Central memory CD8-positive, alpha-beta T cell (primary cell): Measurements from ENCODE around the gene IFNGR1.
A peak's percentile ranks its signal among the peaks of the same experiment; 100 is the strongest.

Experiments
- ATAC-seq: fragments of 150-1000 bp; cut with Tn5 transposase; replicated peaks from 2 replicates; pipeline ENCODE4 v1.10.0; 2022; ENCODE audit warnings: mild to moderate bottlenecking, moderate FRiP score, moderate number of reproducible peaks; ENCODE audit not compliant: poor library complexity, severe bottlenecking; ENCODE audit errors: extremely low read depth
- DNase-seq, 2 donors: peaks; one replicate each; pipeline ENCODE4 v3.0.0; 2021; ENCODE audit warnings: low spot score in 2 of 2
- H3K27ac Mint-ChIP-seq: one replicate; pipeline ENCODE4 v1.8.0; 2022; ENCODE audit warnings: low read depth, mild to moderate bottlenecking, moderate library complexity, mixed read lengths
- H3K27me3 Mint-ChIP-seq: one replicate; pipeline ENCODE4 v1.8.0; 2022; ENCODE audit warnings: mixed read lengths
- H3K36me3 Mint-ChIP-seq: one replicate; pipeline ENCODE4 v1.8.0; 2022; ENCODE audit warnings: mild to moderate bottlenecking, moderate library complexity, mixed read lengths; ENCODE audit not compliant: insufficient read depth
- H3K4me1 Mint-ChIP-seq: one replicate; pipeline ENCODE4 v1.8.0; 2022; ENCODE audit warnings: mixed read lengths
- H3K4me3 Mint-ChIP-seq: one replicate; pipeline ENCODE4 v1.8.0; 2022; ENCODE audit warnings: mild to moderate bottlenecking, moderate library complexity, mixed read lengths
- H3K9me3 Mint-ChIP-seq: one replicate; pipeline ENCODE4 v1.8.0; 2022; ENCODE audit warnings: mixed read lengths

Gene IFNGR1

GRCh38 chr6:137230956-137231555 lies 11.9 kb upstream of the IFNGR1 start:
- Mint-ChIP-seq H3K4me1 (peaks cover 73% of the 10 kb centered on the region), H3K27ac (peak overlapping the region; percentile 69), H3K4me3 (no peak overlapping the region), H3K27me3 (no peaks in the 10 kb centered on the region), H3K36me3 (peaks cover 1% of the 10 kb centered on the region), H3K9me3 (no peaks in the 10 kb centered on the region)
- no peak for DNase-seq
- no peak for ATAC-seq

- peak overlapping the region; percentile 44 for H3K4me3 Mint-ChIP-seq
Measured at GRCh38 chr6:137230547-137230946, 11.4 kb upstream of the IFNGR1 start.

GRCh38 chr6:137229075-137229759 lies 10.0 kb upstream of the IFNGR1 start:
- H3K9me3 Mint-ChIP-seq = no peaks in the 10 kb centered on the region
- H3K4me3 Mint-ChIP-seq = no peak overlapping the region
- H3K27ac Mint-ChIP-seq = peak overlapping the region; percentile 79
- no peak for ATAC-seq
- H3K27me3 Mint-ChIP-seq = no peaks in the 10 kb centered on the region
- DNase-seq = no peak
- peaks cover 2% of the 10 kb centered on the region for H3K36me3 Mint-ChIP-seq
- H3K4me1 Mint-ChIP-seq = peaks cover 66% of the 10 kb centered on the region

More at GRCh38 chr6:137230547-137230946, 11.4 kb upstream of the IFNGR1 start:
- Mint-ChIP-seq H3K36me3 (peaks cover 1% of the 10 kb centered on the region), H3K4me1 (peaks cover 68% of the 10 kb centered on the region), H3K9me3 (no peaks in the 10 kb centered on the region), H3K27me3 (no peaks in the 10 kb centered on the region), H3K27ac (peak overlapping the region; percentile 79)
- no peak for ATAC-seq
- no peak for DNase-seq

- ATAC-seq (no peak), DNase-seq (no peak)
- Mint-ChIP-seq H3K27me3 (no peaks in the 10 kb centered on the region), H3K4me1 (peaks cover 62% of the 10 kb centered on the region), H3K27ac (peak overlapping the region; percentile 71), H3K36me3 (peaks cover 2% of the 10 kb centered on the region), H3K4me3 (peak overlapping the region; percentile 41), H3K9me3 (no peaks in the 10 kb centered on the region)
Measured at GRCh38 chr6:137227871-137228302, 8.7 kb upstream of the IFNGR1 start.

GRCh38 chr6:137226697-137227096 lies 7.5 kb upstream of the IFNGR1 start:
- peaks cover 2% of the 10 kb centered on the region for H3K36me3 Mint-ChIP-seq
- no peak for ATAC-seq

GRCh38 chr6:137224799-137225198 lies 5.6 kb upstream of the IFNGR1 start:
- Mint-ChIP-seq H3K4me1 (peaks cover 51% of the 10 kb centered on the region), H3K36me3 (peaks cover 2% of the 10 kb centered on the region), H3K27ac (peak overlapping the region; percentile 8), H3K9me3 (no peaks in the 10 kb centered on the region), H3K27me3 (no peaks in the 10 kb centered on the region), H3K4me3 (peak overlapping the region; percentile 33)
- peak; percentile 76 for ATAC-seq
- no peak for DNase-seq

More at GRCh38 chr6:137226697-137227096, 7.5 kb upstream of the IFNGR1 start:
- Mint-ChIP-seq H3K27ac (no peak overlapping the region), H3K27me3 (no peaks in the 10 kb centered on the region), H3K4me1 (peaks cover 52% of the 10 kb centered on the region), H3K9me3 (no peaks in the 10 kb centered on the region), H3K4me3 (no peak overlapping the region)
- DNase-seq = no peak

- Mint-ChIP-seq H3K4me3 (peak overlapping the region; percentile 10), H3K36me3 (peaks cover 8% of the 10 kb centered on the region), H3K27ac (no peak overlapping the region), H3K9me3 (no peaks in the 10 kb centered on the region), H3K27me3 (no peaks in the 10 kb centered on the region), H3K4me1 (peaks cover 46% of the 10 kb centered on the region)
- ATAC-seq (no peak), DNase-seq (no peak)
Measured at GRCh38 chr6:137223370-137224131, 4.4 kb upstream of the IFNGR1 start.

- H3K27ac Mint-ChIP-seq = no peak overlapping the region
- peaks cover 48% of the 10 kb centered on the region for H3K4me1 Mint-ChIP-seq
- no peaks in the 10 kb centered on the region for H3K9me3 Mint-ChIP-seq
- DNase-seq (no peak), ATAC-seq (no peak)
- no peak overlapping the region for H3K4me3 Mint-ChIP-seq
- no peaks in the 10 kb centered on the region for H3K27me3 Mint-ChIP-seq
- peaks cover 12% of the 10 kb centered on the region for H3K36me3 Mint-ChIP-seq
Measured at GRCh38 chr6:137222381-137222780, 3.2 kb upstream of the IFNGR1 start.

- no peaks in the 10 kb centered on the region for H3K27me3 Mint-ChIP-seq
- peaks cover 13% of the 10 kb centered on the region for H3K36me3 Mint-ChIP-seq
- peak overlapping the region; percentile 96 for H3K27ac Mint-ChIP-seq
- no peak for DNase-seq
- ATAC-seq = no peak
- peak overlapping the region; percentile 98 for H3K4me3 Mint-ChIP-seq
- no peaks in the 10 kb centered on the region for H3K9me3 Mint-ChIP-seq
- H3K4me1 Mint-ChIP-seq = peaks cover 60% of the 10 kb centered on the region
Measured at GRCh38 chr6:137219664-137220252, 573 bp upstream of the IFNGR1 start.

- Mint-ChIP-seq H3K27ac (peak overlapping the region; percentile 96), H3K36me3 (peaks cover 13% of the 10 kb centered on the region), H3K27me3 (no peaks in the 10 kb centered on the region), H3K4me3 (peak overlapping the region; percentile 98), H3K9me3 (no peaks in the 10 kb centered on the region), H3K4me1 (peaks cover 62% of the 10 kb centered on the region)
- peak; percentile 83 for ATAC-seq
- DNase-seq = peak; percentile 21 to 48
Measured at GRCh38 chr6:137218473-137218916, 690 bp downstream of the IFNGR1 start.

- DNase-seq (no peak), ATAC-seq (no peak)
- Mint-ChIP-seq H3K27me3 (no peaks in the 10 kb centered on the region), H3K27ac (peak overlapping the region; percentile 96), H3K36me3 (peaks cover 13% of the 10 kb centered on the region), H3K9me3 (no peaks in the 10 kb centered on the region), H3K4me3 (peak overlapping the region; percentile 98), H3K4me1 (peaks cover 65% of the 10 kb centered on the region)
Measured at GRCh38 chr6:137217801-137218472, 1.2 kb downstream of the IFNGR1 start.
